Measurements from ENCODE around the gene LYSMD1.

The LYSMD1 gene

DNA sequence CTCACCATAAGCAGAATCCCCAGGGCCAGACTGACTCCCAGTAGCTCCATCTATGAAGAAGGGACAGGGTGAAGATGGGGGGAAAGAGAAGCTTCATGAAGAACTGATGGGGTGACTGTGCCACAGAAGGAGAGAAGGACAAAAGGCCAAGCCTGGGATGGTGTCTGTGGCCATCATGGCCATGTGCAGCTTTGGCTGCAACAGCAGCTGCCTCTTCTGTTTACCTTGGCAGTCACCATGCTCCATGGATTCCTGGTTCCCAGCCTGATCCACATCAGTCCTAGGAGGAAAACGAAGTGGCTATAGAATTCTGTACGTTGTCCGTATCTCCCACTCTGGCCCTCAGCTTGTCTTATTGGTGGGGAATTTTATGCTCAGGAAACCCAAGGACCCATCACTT, 31.3 kb downstream of the LYSMD1 start:
- no peak for DNase-seq (ENCODE audit: extremely low read depth, insufficient read length)
- H3K4me3 ChIP-seq (replicated peaks; ENCODE audit: low read depth, low read length): no peak overlapping the region
- no peaks in the 10 kb centered on the region for H3K36me3 ChIP-seq (ENCODE audit: control insufficient read depth, insufficient read depth, low read length)
- TF ChIP-seq, protein P1, sequence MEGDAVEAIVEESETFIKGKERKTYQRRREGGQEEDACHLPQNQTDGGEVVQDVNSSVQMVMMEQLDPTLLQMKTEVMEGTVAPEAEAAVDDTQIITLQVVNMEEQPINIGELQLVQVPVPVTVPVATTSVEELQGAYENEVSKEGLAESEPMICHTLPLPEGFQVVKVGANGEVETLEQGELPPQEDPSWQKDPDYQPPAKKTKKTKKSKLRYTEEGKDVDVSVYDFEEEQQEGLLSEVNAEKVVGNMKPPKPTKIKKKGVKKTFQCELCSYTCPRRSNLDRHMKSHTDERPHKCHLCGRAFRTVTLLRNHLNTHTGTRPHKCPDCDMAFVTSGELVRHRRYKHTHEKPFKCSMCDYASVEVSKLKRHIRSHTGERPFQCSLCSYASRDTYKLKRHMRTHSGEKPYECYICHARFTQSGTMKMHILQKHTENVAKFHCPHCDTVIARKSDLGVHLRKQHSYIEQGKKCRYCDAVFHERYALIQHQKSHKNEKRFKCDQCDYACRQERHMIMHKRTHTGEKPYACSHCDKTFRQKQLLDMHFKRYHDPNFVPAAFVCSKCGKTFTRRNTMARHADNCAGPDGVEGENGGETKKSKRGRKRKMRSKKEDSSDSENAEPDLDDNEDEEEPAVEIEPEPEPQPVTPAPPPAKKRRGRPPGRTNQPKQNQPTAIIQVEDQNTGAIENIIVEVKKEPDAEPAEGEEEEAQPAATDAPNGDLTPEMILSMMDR (IDR thresholded peaks at IDR 0.05; ENCODE audit: insufficient read depth, low read length, poor library complexity, severe bottlenecking): no peak
- H3K27me3 ChIP-seq (replicated peaks; ENCODE audit: control insufficient read depth, insufficient read depth, low read length): no peaks in the 10 kb centered on the region

GRCh38 chr1:151133018-151133806, 32.5 kb downstream of the LYSMD1 start:
- no peak for DNase-seq (ENCODE audit: extremely low read depth, insufficient read length)
- TF ChIP-seq, protein P1 (IDR thresholded peaks at IDR 0.05; ENCODE audit: insufficient read depth, low read length, poor library complexity, severe bottlenecking): no peak
- no peaks in the 10 kb centered on the region for H3K27me3 ChIP-seq (replicated peaks; ENCODE audit: control insufficient read depth, insufficient read depth, low read length)
- H3K4me3 ChIP-seq (replicated peaks; ENCODE audit: low read depth, low read length): no peak overlapping the region
- H3K36me3 ChIP-seq (ENCODE audit: control insufficient read depth, insufficient read depth, low read length): no peaks in the 10 kb centered on the region

DNA sequence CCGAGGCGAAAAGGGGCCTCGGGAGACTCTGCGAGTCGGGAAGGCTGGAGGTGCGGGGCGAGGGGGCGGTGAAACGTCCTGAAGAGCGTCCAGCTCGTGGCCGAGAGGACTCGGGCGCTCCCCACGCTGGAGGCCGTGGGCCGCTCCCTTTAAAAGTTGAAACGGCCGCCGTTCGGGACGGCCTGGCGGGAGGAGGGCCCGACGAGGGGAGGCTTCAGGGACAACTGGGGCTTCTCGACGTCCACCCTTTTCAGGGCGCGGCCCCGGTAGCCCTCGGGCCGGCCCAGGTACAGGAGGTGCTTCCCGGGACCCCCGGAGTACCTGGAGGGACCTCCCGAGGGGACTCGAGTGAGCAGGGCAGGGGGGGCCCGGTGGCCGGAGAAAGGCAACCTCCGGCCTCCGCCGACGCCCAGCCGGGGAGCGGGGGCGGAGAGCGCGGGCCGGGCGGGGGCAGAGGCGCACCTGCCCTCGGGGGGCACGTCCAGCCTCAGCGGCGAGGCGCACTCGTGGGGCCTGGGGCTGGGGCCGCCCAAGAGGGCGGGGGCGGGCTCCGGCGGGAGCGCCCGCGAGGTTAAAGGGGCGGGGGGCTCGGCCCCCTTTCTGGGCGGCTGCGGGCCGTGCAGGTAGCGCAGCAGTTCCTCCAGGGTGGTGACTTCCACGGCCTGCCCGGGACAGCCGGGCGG, 33.2 kb downstream of the LYSMD1 start:
- H3K4me3 ChIP-seq (replicated peaks; ENCODE audit: low read depth, low read length): no peak overlapping the region
- no peaks in the 10 kb centered on the region for H3K27me3 ChIP-seq (replicated peaks; ENCODE audit: control insufficient read depth, insufficient read depth, low read length)
- TF ChIP-seq, protein P1 (IDR thresholded peaks at IDR 0.05; ENCODE audit: insufficient read depth, low read length, poor library complexity, severe bottlenecking): no peak

DNA sequence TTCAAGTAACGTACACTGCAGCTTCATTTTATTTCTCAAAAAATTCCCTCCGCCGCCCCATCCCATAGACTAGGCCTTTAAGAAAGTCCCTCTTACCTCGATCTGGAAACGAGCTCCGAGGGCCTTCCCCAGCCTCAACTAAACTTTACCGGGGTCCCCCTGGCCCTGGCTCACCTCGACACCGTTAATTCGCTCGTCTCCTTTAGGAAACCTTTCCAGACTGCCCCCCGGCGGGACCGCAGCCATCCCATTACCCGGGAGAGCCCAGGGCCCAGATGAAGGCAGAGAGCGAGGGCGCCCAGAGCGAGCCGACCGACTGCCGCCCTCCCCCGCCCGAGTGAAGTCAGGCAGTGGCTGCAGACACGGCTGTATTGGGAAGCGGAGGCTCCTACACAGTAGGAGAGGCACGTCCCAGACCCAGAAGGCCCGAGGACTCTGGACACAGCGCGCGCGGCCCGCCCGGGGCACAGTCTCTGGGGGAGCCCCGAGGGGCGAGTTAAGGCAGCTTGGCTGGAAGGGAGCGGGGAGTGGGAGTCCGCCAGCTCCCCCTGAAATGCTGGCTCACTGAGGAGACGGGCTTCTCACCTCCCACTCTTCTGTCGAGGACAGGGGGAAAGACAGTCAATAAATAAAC, 33.9 kb downstream of the LYSMD1 start:
- no peak for DNase-seq (ENCODE audit: extremely low read depth, insufficient read length)
- no peaks in the 10 kb centered on the region for H3K36me3 ChIP-seq (ENCODE audit: control insufficient read depth, insufficient read depth, low read length)
- TF ChIP-seq, protein P1 (IDR thresholded peaks at IDR 0.05; ENCODE audit: insufficient read depth, low read length, poor library complexity, severe bottlenecking): no peak
- H3K27me3 ChIP-seq (replicated peaks; ENCODE audit: control insufficient read depth, insufficient read depth, low read length): no peaks in the 10 kb centered on the region
- H3K4me3 ChIP-seq (replicated peaks; ENCODE audit: low read depth, low read length): no peak overlapping the region

More for the DNA sequence above, 33.2 kb downstream of the LYSMD1 start:
- DNase-seq (ENCODE audit: extremely low read depth, insufficient read length): no peak
- no peaks in the 10 kb centered on the region for H3K36me3 ChIP-seq (ENCODE audit: control insufficient read depth, insufficient read depth, low read length)

DNA sequence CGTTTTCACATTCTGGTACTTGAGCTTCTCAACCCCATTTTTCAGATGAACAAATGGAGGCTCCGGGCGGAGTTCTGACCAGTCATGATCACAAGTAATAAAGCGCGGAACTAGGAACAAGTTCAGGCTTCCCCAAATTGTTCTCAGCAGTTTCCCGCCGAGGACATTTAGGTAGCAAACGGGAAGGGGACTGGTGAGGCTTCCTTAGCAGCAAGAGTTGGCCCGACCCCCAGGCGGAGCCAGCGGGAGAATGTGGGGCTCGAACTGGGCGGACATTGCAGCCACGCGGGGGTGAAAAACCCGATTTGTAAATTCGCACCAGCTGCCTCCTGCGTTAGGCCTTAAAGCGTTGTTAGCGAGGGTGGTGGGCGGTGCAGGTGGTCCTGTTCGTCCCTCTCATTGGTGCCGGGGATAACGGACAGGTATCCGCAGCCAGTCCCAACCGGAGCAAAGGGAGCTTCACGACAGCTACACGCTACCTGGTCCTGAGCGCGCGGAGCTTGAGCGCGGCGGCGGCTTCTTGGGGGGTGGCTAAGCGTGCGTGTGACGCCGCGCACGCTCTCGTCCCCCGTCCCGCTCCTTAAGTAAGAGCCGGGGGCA, 34.6 kb downstream of the LYSMD1 start:
- H3K27me3 ChIP-seq (replicated peaks; ENCODE audit: control insufficient read depth, insufficient read depth, low read length): no peaks in the 10 kb centered on the region

More for the DNA sequence above, 34.6 kb downstream of the LYSMD1 start:
- TF ChIP-seq, protein P1 (IDR thresholded peaks at IDR 0.05; ENCODE audit: insufficient read depth, low read length, poor library complexity, severe bottlenecking): no peak
- DNase-seq (ENCODE audit: extremely low read depth, insufficient read length): peak; percentile 80
- H3K4me3 ChIP-seq (replicated peaks; ENCODE audit: low read depth, low read length): no peak overlapping the region
- H3K36me3 ChIP-seq (ENCODE audit: control insufficient read depth, insufficient read depth, low read length): no peaks in the 10 kb centered on the region
